GM12873 (cell line): ENCODE measurements around the gene DACT3.
A peak's percentile ranks its signal among the peaks of the same experiment; 100 is the strongest.

ENCODE experiments used
- CTCF ChIP-seq: IDR thresholded peaks from 2 replicates; pipeline ENCODE4 v1.5.1; 2012; ENCODE audit warnings: low read depth, mild to moderate bottlenecking, moderate library complexity, low read length, control low read depth; ENCODE audit not compliant: insufficient read depth; ENCODE audit errors: missing control alignments

The DACT3 gene

DNA sequence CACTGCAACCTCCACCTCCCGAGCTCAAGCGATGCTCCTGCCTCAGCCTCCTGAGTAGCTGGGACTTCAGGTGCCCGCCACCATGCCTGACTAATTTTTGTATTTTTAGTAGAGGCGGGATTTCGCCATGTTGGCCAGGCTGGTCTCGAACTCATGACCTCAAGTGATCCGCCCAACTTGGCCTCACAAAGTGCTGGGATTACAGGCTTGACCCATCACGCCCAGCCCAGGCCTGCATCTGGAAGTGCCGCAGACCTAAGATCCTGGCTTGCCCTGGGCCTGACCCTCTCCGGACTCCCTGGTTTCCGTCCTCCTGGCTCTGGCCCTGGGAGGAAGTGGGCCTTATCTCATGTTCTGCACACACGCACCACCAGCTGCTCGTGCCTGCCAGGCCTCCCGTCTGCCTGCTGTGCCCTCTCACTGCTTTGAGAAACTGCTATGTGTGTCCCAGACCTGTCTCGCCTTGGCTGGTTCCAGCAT lies 31.4 kb downstream of the DACT3 start:
- TF ChIP-seq CTCF, result no peak

GRCh38 chr19:46626446-46626845 lies 34.5 kb downstream of the DACT3 start:
- TF ChIP-seq CTCF, result no peak

- no peak for TF ChIP-seq CTCF
These were observed 35.3 kb downstream of the DACT3 start for GRCh38 chr19:46625731-46626130.

GRCh38 chr19:46624958-46625661 lies 35.9 kb downstream of the DACT3 start, which contains the start of gene PTGIR:
PTGIR (minus strand) TSS chr19:46625089; CDS start chr19:46624225, 864 bp downstream.
- no peak for TF ChIP-seq CTCF

DNA sequence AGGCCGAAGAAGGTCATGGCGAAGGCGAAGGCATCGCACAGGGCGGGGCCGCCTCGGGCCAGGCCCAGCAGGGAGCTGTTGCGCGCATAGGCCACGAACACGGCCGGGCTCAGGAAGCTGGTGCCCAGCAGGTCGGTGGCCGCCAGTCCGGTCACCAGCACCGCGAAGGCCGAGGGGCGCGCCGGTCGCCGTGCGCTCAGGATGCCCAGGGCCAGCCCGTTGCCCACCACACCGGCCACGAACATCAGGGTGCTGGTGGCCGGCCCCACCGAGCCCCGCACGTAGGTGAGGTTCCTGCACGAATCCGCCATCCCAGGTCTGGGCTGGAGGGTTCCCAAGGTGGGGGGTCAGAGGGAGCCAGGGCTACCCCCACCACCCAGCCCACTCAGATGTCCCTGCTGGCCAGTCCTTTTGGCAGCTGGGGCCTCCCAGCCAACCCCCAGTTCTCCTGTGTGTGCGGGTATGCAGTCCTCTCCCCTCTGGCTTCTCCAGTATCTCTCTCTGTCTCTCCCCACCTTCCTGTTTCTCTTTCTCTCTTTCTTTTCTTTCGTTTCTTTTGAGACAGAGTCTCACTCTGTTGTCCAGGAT lies 37.0 kb downstream of the DACT3 start:
- no peak for TF ChIP-seq CTCF

GRCh38 chr19:46622118-46622446 lies 38.9 kb downstream of the DACT3 start:
- no peak for TF ChIP-seq CTCF

DNA sequence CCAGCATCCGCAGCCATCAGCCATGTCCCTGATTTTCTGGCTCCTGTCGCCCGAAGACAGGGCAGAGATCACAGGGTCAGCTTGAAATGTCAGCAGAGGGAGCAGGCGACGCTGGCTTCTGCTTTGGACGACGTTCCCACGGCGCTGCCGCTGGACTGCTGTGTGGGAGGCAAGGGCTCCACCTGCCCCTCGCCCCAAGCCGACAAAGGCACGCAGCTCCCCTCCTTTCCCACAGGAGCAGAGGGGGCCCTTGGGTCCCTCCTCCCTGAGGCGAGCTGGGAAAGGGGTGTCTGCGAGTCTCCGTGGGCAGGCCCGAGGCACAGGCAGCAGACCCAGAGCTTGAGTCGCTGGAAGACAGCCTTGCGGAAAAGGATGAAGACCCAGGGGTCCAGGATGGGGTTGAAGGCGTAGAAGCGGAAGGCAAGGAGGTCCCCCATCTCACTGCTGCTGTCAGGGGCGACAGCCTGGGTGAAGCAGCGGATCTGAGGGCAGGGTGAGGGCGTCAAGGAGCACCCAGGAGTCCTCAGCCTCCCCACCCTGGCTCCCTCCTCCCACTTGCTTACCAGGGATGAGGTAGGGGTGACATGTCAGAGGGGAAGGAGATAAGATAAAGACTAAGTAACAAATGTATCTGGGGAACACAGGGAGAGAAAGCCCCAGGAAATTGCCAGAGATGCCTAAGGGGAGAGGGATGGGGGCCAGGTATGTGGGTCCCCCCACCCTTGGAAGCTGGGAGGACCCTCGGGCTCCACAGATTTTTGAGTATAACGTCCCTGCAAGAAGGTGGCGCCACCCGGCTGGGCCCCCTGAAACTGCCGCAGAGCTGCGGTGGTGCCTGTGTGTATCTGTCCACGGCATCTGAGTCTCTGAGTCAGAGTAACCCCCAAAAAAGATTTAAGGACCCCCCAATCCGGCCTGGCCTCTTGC lies 39.5 kb downstream of the DACT3 start:
- TF ChIP-seq CTCF, result peak; percentile 12
